Panc1 (cell line): Measurements from ENCODE around the gene DCTN3. TPM values are rescaled to one million over a fixed set of nuclear protein-coding genes. Genes with fewer than 3 reads are reported as not detected.

Experiments used
- ATAC-seq: fragments of 200-7000 bp; cut with Tn5 transposase; 2 replicates; pipeline ENCODE4 v1.9.1; 2020; ENCODE audit warnings: mild to moderate bottlenecking, moderate library complexity
- BruUV-seq: library from RNA; stranded (reverse); fragments of 400-500 nt; replicated peaks from 2 replicates; lab custom pipeline; 2021; lab: Mats Ljungman, UMichigan
- CTCF ChIA-PET: fragments of 300-600 bp; sonication (Branson Sonifier 250); formaldehyde crosslinking; loops from one replicate; lab custom pipeline; 2022; ENCODE audit warnings: antibody characterized with exemption; lab: Charles Lee
- POLR2A ChIA-PET: fragments of 300-600 bp; sonication (Branson Sonifier 250); formaldehyde crosslinking; loops from one replicate; lab custom pipeline; 2022; ENCODE audit warnings: antibody characterized with exemption; lab: Charles Lee
- DNase-seq: peaks from one replicate; pipeline ENCODE4 v3.0.0-alpha.2; 2010; ENCODE audit warnings: low read depth, low spot score
- H3K27ac ChIP-seq: 2 replicates; pipeline ENCODE4 v1.5.1; 2011; ENCODE audit warnings: mild to moderate bottlenecking, low read length, inconsistent platforms
- H3K27me3 ChIP-seq: fragments of 200-500 bp; sonication (Bioruptor generic); 2 replicates; pipeline ENCODE4 v1.6.0; 2014; ENCODE audit warnings: low read length, inconsistent platforms; ENCODE audit not compliant: control insufficient read depth, insufficient read depth
- H3K36me3 ChIP-seq: fragments of 200-500 bp; sonication (Bioruptor generic); 2 replicates; pipeline ENCODE4 v1.5.1; 2014; ENCODE audit warnings: inconsistent platforms, mild to moderate bottlenecking, low read length, moderate library complexity; ENCODE audit not compliant: control insufficient read depth, insufficient read depth
- H3K4me1 ChIP-seq: 2 replicates; pipeline ENCODE4 v1.5.1; 2011; ENCODE audit warnings: inconsistent platforms, mild to moderate bottlenecking, low read length, moderate library complexity; ENCODE audit not compliant: control insufficient read depth, insufficient read depth
- H3K4me3 ChIP-seq, 2 experiments: 2 replicates each; pipeline ENCODE4 v1.5.1; 2011 to 2012; ENCODE audit warnings: low read depth in 2 of 2, low read length in 2 of 2, mild to moderate bottlenecking in 2 of 2, inconsistent platforms in 1 of 2, moderate library complexity in 1 of 2
- H3K9me3 ChIP-seq: fragments of 200-500 bp; sonication (Bioruptor generic); 2 replicates; pipeline ENCODE4 v1.5.1; 2014; ENCODE audit warnings: low read depth, mild to moderate bottlenecking, inconsistent platforms, low read length, moderate library complexity; ENCODE audit not compliant: control insufficient read depth, insufficient read depth
- POLR2AphosphoS5 ChIP-seq: IDR thresholded peaks from 2 replicates; pipeline ENCODE4 v1.6.1; 2012; ENCODE audit warnings: mild to moderate bottlenecking, low read depth, low read length, moderate library complexity
- SIN3A ChIP-seq: IDR thresholded peaks from 2 replicates; pipeline ENCODE4 v1.6.1; 2012; ENCODE audit warnings: low read depth, mild to moderate bottlenecking, low read length, moderate library complexity, borderline replicate concordance; ENCODE audit not compliant: insufficient read depth
- TCF7L2 ChIP-seq: IDR thresholded peaks from 2 replicates; pipeline ENCODE4 v1.6.1; 2011; ENCODE audit warnings: mild to moderate bottlenecking, low read depth, low read length, inconsistent platforms
- in situ Hi-C: cut with HindIII; loops from 2 replicates; pipeline ENCODE4 v1.10.0; 2016; ENCODE audit warnings: low sequenced_read_pairs, low pct_unique_long_range_greater_than_20kb
- intact Hi-C: fragments of 100-400 bp; cut with micrococcal nuclease; formaldehyde crosslinking; loops from one replicate; pipeline ENCODE4 v1.10.0; 2022; ENCODE audit not compliant: unreplicated experiment
- total RNA-seq: library from RNA; stranded (reverse); gene quantifications from one replicate; pipeline ENCODE4 v1.2.1, GENCODE V29; 2021; ENCODE audit not compliant: unreplicated experiment
- TF ChIP-seq, protein P1 (sequence below), 2 experiments: IDR thresholded peaks; 2 replicates each; pipeline ENCODE4 v1.6.1; 2011 to 2012; ENCODE audit warnings: low read depth in 2 of 2, control low read depth in 1 of 2, low read length in 1 of 2, mild to moderate bottlenecking in 1 of 2, moderate library complexity in 1 of 2; ENCODE audit not compliant: insufficient read depth in 1 of 2
- TF ChIP-seq, protein P2 (sequence below): fragments of 450-650 bp; IDR thresholded peaks from 2 replicates; pipeline ENCODE4 v1.5.1; 2017; ENCODE audit warnings: mild to moderate bottlenecking

Gene DCTN3
- total RNA-seq, 1 experiment from 2014 or later = 110 TPM

DNA sequence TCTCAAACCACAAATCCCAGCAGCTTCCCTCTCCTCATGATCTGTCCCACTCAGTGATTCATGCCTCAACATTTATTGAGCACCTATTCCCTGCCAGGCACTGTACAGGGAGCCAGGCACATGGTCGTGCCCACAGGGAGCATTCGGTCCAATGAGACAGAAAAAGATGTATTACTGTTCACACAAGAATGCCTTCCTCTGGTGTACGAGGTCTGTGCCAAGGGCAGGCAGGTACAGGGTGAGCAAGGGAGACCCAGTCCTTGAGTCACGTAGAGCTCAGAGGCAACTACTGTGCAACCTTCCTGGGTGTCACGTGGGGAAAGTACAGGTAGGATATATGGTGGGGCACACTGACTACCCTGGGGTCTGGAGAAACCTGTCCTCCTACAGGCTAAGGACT lies 35.3 kb downstream of the DCTN3 start:
- no peak overlapping the region for H3K4me3 ChIP-seq
- ATAC-seq (0 out of 2 replicates have a peak, but pooled peaks have one; percentile 14), DNase-seq (no peak)
- in situ Hi-C loops = no loop called here
- H3K36me3 ChIP-seq = no peaks in the 10 kb centered on the region
- peaks cover 4% of the 10 kb centered on the region; the same call in 1 of the 2 replicates for H3K27me3 ChIP-seq
- no peaks in the 10 kb centered on the region; the same call in 1 of the 2 replicates for H3K4me1 ChIP-seq
- ChIA-PET CTCF (interaction anchor here (1.0 to 1.8 kb wide), 2 partner anchors 22 to 181 kb away, joined by 4 to 5 read pairs; no protein-coding TSS in a partner anchor), POLR2A (no interaction called here)
- H3K9me3 ChIP-seq = no peaks in the 10 kb centered on the region
- H3K27ac ChIP-seq = no peak overlapping the region
- TF ChIP-seq POLR2AphosphoS5 (no peak), SIN3A (no peak), TCF7L2 (no peak)
- TF ChIP-seq, protein P1, sequence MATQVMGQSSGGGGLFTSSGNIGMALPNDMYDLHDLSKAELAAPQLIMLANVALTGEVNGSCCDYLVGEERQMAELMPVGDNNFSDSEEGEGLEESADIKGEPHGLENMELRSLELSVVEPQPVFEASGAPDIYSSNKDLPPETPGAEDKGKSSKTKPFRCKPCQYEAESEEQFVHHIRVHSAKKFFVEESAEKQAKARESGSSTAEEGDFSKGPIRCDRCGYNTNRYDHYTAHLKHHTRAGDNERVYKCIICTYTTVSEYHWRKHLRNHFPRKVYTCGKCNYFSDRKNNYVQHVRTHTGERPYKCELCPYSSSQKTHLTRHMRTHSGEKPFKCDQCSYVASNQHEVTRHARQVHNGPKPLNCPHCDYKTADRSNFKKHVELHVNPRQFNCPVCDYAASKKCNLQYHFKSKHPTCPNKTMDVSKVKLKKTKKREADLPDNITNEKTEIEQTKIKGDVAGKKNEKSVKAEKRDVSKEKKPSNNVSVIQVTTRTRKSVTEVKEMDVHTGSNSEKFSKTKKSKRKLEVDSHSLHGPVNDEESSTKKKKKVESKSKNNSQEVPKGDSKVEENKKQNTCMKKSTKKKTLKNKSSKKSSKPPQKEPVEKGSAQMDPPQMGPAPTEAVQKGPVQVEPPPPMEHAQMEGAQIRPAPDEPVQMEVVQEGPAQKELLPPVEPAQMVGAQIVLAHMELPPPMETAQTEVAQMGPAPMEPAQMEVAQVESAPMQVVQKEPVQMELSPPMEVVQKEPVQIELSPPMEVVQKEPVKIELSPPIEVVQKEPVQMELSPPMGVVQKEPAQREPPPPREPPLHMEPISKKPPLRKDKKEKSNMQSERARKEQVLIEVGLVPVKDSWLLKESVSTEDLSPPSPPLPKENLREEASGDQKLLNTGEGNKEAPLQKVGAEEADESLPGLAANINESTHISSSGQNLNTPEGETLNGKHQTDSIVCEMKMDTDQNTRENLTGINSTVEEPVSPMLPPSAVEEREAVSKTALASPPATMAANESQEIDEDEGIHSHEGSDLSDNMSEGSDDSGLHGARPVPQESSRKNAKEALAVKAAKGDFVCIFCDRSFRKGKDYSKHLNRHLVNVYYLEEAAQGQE (IDR thresholded peaks at IDR 0.05; ENCODE audit: insufficient read depth in 1 of 2, low read depth in 2 of 2, low read length in 1 of 2) = no peak
- TF ChIP-seq, protein P2, sequence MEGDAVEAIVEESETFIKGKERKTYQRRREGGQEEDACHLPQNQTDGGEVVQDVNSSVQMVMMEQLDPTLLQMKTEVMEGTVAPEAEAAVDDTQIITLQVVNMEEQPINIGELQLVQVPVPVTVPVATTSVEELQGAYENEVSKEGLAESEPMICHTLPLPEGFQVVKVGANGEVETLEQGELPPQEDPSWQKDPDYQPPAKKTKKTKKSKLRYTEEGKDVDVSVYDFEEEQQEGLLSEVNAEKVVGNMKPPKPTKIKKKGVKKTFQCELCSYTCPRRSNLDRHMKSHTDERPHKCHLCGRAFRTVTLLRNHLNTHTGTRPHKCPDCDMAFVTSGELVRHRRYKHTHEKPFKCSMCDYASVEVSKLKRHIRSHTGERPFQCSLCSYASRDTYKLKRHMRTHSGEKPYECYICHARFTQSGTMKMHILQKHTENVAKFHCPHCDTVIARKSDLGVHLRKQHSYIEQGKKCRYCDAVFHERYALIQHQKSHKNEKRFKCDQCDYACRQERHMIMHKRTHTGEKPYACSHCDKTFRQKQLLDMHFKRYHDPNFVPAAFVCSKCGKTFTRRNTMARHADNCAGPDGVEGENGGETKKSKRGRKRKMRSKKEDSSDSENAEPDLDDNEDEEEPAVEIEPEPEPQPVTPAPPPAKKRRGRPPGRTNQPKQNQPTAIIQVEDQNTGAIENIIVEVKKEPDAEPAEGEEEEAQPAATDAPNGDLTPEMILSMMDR = no peak
- BruUV-seq = no TSS peak
- intact Hi-C loops = loop anchor here (5.0 kb wide), 1 partner anchor 183 kb away; no protein-coding TSS in a partner anchor

DNA sequence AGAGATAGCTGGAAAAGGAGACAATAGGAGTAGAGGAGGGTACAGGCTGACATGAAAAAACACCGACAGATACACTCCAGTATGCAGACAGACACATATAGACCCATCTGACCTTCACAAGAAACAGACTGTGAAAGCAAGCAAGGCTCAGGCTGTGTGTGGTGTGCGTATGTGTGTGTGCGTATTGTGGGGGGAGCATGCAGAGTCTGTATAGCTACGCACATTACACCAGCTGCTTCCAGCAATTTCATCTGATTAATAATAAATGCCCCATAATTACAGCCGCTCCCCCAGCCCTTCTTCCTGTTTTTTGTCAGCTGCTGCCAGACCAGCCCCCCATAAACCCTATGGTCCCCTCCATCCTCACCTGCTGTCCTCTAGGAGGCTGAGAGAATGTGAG lies 37.5 kb downstream of the DCTN3 start:
- ATAC-seq (no peak), DNase-seq (no peak)
- H3K27me3 ChIP-seq = no peaks in the 10 kb centered on the region; the same call in 1 of the 2 replicates
- in situ Hi-C loops (no loop called here), intact Hi-C loops (no loop called here)
- CTCF ChIA-PET = interaction anchor here (0.6 to 2.5 kb wide), 2 partner anchors 20 to 86 kb away, joined by 3 to 12 read pairs; no protein-coding TSS in a partner anchor
- no peaks in the 10 kb centered on the region for H3K4me1 ChIP-seq
- TF ChIP-seq SIN3A (no peak), TCF7L2 (no peak), POLR2AphosphoS5 (no peak)
- TF ChIP-seq, protein P1 (IDR thresholded peaks at IDR 0.05; ENCODE audit: insufficient read depth in 1 of 2, low read depth in 2 of 2, low read length in 1 of 2) = no peak
- TF ChIP-seq, protein P2 = no peak
- BruUV-seq = no TSS peak
- no peak overlapping the region for H3K4me3 ChIP-seq
- H3K27ac ChIP-seq = no peak overlapping the region
- H3K9me3 ChIP-seq = no peaks in the 10 kb centered on the region
- POLR2A ChIA-PET = interaction anchor here (0.5 to 0.6 kb wide), 3 partner anchors 21 to 352 kb away, joined by 4 to 7 read pairs (median 4); no protein-coding TSS in a partner anchor
- H3K36me3 ChIP-seq = no peaks in the 10 kb centered on the region
